ENCODE data around the gene ITFG1.

DNA sequence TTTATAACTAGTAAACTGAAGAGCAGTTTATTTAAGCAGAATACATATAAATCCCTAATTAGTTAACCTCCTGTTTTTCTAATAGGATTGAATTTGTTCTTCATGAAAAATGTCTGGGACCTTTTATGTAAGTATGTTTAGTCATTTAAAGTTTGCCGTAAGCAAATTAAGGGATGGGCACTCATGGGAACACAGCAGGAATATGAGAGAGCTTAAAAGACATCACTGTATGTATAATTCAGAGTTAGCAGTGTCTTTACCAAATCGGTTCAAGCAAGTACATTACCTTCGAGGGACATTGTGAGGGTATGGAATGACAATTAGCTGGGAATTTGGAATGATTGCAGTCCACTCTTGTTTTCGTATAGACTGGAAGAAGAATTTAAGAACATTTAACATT, 299.4 kb downstream of the ITFG1 start:
- no peak for TF ChIP-seq POLR2A (IDR thresholded peaks at IDR 0.05)
- TF ChIP-seq, protein P1, sequence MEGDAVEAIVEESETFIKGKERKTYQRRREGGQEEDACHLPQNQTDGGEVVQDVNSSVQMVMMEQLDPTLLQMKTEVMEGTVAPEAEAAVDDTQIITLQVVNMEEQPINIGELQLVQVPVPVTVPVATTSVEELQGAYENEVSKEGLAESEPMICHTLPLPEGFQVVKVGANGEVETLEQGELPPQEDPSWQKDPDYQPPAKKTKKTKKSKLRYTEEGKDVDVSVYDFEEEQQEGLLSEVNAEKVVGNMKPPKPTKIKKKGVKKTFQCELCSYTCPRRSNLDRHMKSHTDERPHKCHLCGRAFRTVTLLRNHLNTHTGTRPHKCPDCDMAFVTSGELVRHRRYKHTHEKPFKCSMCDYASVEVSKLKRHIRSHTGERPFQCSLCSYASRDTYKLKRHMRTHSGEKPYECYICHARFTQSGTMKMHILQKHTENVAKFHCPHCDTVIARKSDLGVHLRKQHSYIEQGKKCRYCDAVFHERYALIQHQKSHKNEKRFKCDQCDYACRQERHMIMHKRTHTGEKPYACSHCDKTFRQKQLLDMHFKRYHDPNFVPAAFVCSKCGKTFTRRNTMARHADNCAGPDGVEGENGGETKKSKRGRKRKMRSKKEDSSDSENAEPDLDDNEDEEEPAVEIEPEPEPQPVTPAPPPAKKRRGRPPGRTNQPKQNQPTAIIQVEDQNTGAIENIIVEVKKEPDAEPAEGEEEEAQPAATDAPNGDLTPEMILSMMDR (IDR thresholded peaks at IDR 0.05): no peak

Measured in body of pancreas (tissue), 4 donors.